ENCODE measurements around the gene STKLD1. TPM values are rescaled to one million over a fixed set of nuclear protein-coding genes. Genes with fewer than 3 reads are reported as not detected.
"Not testable (repeated sequence)": the region's sequence is repeated elsewhere in the genome, so short reads cannot be mapped to it uniquely, and the experiment has no call there.

The STKLD1 gene
- total and polyA plus RNA-seq, 4 donors, result 1.2 to 7.5 (median 3.0) TPM

DNA sequence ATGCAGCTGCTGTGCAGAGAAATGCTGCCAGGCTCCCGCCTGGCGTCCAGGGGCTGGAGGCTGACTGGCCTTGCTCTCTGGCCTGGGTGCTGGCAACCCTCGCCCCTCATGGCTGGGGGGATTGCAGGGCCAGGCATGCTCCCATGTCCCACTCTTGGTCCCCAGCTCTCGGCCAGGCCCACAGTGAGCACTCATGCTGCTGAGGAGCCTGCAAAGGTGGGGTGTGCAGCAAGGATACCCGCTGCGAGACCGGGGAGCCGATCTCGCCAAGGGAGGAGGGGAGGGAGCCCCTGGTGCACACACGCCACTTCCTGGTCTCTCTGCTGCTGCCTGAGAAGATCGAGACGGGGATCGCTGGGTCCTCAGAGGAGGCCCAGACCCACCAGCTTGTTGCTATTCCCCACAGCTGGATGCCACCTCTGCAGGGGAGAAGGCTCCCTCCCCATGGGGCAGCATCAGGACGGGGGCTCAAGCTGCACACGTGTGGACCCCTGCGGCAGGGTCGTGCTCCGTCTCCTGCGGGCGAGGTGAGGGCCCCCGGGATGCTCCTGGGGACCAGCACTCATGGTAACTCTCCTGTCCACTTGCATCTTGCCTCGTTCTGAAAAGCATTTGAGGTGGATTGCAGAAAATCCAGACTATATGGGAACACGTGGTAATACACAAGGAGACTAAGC is 69.3 kb downstream of the STKLD1 start:
- Histone ChIP-seq H3K36me3 (ENCODE audit: control insufficient read depth, insufficient read depth, low read length) (peaks cover 46% of the 10 kb centered on the region), H3K4me1 (ENCODE audit: control insufficient read depth, insufficient read depth, low read length) (no peaks in the 10 kb centered on the region), H3K4me3 (ENCODE audit: low read depth, low read length) (no peak overlapping the region), H3K27me3 (ENCODE audit: control insufficient read depth, insufficient read depth, low read length) (no peaks in the 10 kb centered on the region), H3K27ac (ENCODE audit: low read depth, low read length) (no peak overlapping the region), H3K9me3 (ENCODE audit: control insufficient read depth, insufficient read depth, low read length) (no peaks in the 10 kb centered on the region)
- no peak for DNase-seq (ENCODE audit: low read depth in 4 of 6, low spot score in 6 of 6)
- 84% methylated on average over 23 of the region's 23 CpGs for WGBS (ENCODE audit: insufficient coverage)

DNA sequence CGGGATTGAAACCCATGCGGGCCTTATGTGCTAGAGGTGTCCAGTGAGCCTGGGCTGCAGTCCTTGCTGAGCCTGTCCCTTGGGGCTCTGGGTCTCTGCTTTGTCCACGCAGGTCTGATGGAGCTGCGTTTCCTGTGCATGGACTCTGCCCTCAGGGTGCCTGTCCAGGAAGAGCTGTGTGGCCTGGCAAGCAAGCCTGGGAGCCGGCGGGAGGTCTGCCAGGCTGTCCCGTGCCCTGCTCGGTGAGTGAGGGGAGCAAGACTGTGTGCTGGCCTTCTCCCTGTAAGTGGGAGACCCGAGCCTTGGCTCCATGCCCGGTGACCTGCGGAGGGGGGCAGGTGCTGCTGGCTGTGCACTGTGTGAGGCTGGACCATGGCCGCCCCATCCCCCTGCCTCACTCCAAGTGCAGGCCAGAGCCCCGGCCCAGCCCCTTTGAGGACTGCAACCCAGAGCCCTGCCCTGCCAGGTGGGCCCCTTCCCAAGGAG is 72.4 kb downstream of the STKLD1 start:
- no peaks in the 10 kb centered on the region for H3K27me3 ChIP-seq (ENCODE audit: control insufficient read depth, insufficient read depth, low read length)
- no peak overlapping the region for H3K4me3 ChIP-seq (ENCODE audit: low read depth, low read length)
- peaks cover 2% of the 10 kb centered on the region for H3K4me1 ChIP-seq (ENCODE audit: control insufficient read depth, insufficient read depth, low read length)
- no peak for DNase-seq (ENCODE audit: low read depth in 4 of 6, low spot score in 6 of 6)
- peaks cover 22% of the 10 kb centered on the region for H3K36me3 ChIP-seq (ENCODE audit: control insufficient read depth, insufficient read depth, low read length)
- WGBS (ENCODE audit: insufficient coverage), result 69% methylated on average over 12 of the region's 13 CpGs
- no peak overlapping the region for H3K27ac ChIP-seq (ENCODE audit: low read depth, low read length)
- H3K9me3 ChIP-seq (ENCODE audit: control insufficient read depth, insufficient read depth, low read length), result no peaks in the 10 kb centered on the region

DNA sequence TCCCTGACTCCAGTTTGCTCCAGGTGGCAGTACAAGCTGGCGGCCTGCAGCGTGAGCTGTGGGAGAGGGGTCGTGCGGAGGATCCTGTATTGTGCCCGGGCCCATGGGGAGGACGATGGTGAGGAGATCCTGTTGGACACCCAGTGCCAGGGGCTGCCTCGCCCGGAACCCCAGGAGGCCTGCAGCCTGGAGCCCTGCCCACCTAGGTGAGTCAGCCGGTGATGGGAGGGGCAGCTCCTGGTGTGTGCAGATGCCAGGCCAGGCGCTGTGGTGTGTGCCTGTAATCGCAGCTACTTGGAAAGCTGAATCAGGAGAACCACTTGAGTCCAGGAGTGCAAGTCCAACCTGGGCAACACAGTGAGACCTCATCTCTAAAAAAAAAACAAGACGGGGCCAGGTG is 73.6 kb downstream of the STKLD1 start:
- Histone ChIP-seq H3K4me1 (ENCODE audit: control insufficient read depth, insufficient read depth, low read length) (peaks cover 4% of the 10 kb centered on the region), H3K9me3 (ENCODE audit: control insufficient read depth, insufficient read depth, low read length) (no peaks in the 10 kb centered on the region), H3K27ac (ENCODE audit: low read depth, low read length) (no peak overlapping the region), H3K36me3 (ENCODE audit: control insufficient read depth, insufficient read depth, low read length) (peaks cover 28% of the 10 kb centered on the region), H3K4me3 (ENCODE audit: low read depth, low read length) (no peak overlapping the region), H3K27me3 (ENCODE audit: control insufficient read depth, insufficient read depth, low read length) (no peaks in the 10 kb centered on the region)
- no peak for DNase-seq (ENCODE audit: low read depth in 4 of 6, low spot score in 6 of 6)
- WGBS (ENCODE audit: insufficient coverage), result 97% methylated on average over 12 of the region's 12 CpGs

DNA sequence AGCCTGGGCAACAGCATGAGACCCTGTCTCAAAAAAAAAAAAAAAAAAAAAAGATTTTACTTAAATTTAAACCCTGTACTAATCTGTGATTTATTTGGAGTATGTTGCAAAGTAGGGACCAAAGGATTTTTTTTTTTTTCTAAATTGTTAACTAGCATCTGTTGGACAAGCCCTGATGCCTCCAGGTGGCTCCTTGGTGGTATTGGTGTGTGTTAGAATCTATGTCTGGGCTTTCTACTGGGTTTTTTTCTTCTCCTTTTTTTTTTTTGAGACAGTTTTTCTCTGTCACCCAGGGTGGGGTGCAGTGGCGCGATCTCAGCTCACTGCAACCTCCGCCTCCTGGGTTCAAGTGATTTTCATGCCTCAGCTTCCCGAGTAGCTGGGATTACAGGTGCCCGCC is 75.7 kb downstream of the STKLD1 start:
- H3K4me1 ChIP-seq (ENCODE audit: control insufficient read depth, insufficient read depth, low read length); H3K9me3 ChIP-seq (ENCODE audit: control insufficient read depth, insufficient read depth, low read length); H3K27me3 ChIP-seq (ENCODE audit: control insufficient read depth, insufficient read depth, low read length); H3K27ac ChIP-seq (ENCODE audit: low read depth, low read length); DNase-seq (ENCODE audit: low read depth in 4 of 6, low spot score in 6 of 6); H3K4me3 ChIP-seq (ENCODE audit: low read depth, low read length): not testable (repeated sequence)
- 88% methylated on average over 4 of the region's 5 CpGs for WGBS (ENCODE audit: insufficient coverage)
- peaks cover 40% of the 10 kb centered on the region for H3K36me3 ChIP-seq (ENCODE audit: control insufficient read depth, insufficient read depth, low read length)

GRCh38 chr9:133452562-133452961 is 76.4 kb downstream of the STKLD1 start:
- Histone ChIP-seq H3K4me1 (ENCODE audit: control insufficient read depth, insufficient read depth, low read length) (peaks cover 4% of the 10 kb centered on the region), H3K27ac (ENCODE audit: low read depth, low read length) (no peak overlapping the region), H3K36me3 (ENCODE audit: control insufficient read depth, insufficient read depth, low read length) (peaks cover 45% of the 10 kb centered on the region), H3K27me3 (ENCODE audit: control insufficient read depth, insufficient read depth, low read length) (no peaks in the 10 kb centered on the region), H3K4me3 (ENCODE audit: low read depth, low read length) (no peak overlapping the region), H3K9me3 (ENCODE audit: control insufficient read depth, insufficient read depth, low read length) (no peaks in the 10 kb centered on the region)
- DNase-seq (ENCODE audit: low read depth in 4 of 6, low spot score in 6 of 6), result no peak
- 89% methylated on average over 6 of the region's 7 CpGs for WGBS (ENCODE audit: insufficient coverage)

GRCh38 chr9:133453651-133454050 is 77.5 kb downstream of the STKLD1 start:
- DNase-seq (ENCODE audit: low read depth in 4 of 6, low spot score in 6 of 6), result peak in 2 of 6 donors; percentile 46 to 64
- H3K4me1 ChIP-seq (ENCODE audit: control insufficient read depth, insufficient read depth, low read length), result peaks cover 5% of the 10 kb centered on the region
- no peak overlapping the region for H3K27ac ChIP-seq (ENCODE audit: low read depth, low read length)
- WGBS (ENCODE audit: insufficient coverage), result 61% methylated on average over 9 of the region's 11 CpGs
- peaks cover 47% of the 10 kb centered on the region for H3K36me3 ChIP-seq (ENCODE audit: control insufficient read depth, insufficient read depth, low read length)
- no peaks in the 10 kb centered on the region for H3K27me3 ChIP-seq (ENCODE audit: control insufficient read depth, insufficient read depth, low read length)
- H3K9me3 ChIP-seq (ENCODE audit: control insufficient read depth, insufficient read depth, low read length), result no peaks in the 10 kb centered on the region
- H3K4me3 ChIP-seq (ENCODE audit: low read depth, low read length), result no peak overlapping the region

DNA sequence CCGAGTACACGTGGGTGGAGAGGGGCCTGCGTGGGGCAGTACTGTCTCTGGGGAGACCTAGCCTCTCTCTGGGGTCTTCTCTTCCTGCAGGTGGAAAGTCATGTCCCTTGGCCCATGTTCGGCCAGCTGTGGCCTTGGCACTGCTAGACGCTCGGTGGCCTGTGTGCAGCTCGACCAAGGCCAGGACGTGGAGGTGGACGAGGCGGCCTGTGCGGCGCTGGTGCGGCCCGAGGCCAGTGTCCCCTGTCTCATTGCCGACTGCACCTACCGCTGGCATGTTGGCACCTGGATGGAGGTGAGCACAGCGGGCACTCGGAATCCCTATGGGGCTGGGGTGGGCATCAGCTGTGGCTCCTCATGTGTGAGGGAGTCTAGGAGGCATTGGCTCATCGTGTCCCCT is 78.2 kb downstream of the STKLD1 start:
- H3K27me3 ChIP-seq (ENCODE audit: control insufficient read depth, insufficient read depth, low read length), result no peaks in the 10 kb centered on the region
- H3K27ac ChIP-seq (ENCODE audit: low read depth, low read length), result no peak overlapping the region
- no peaks in the 10 kb centered on the region for H3K9me3 ChIP-seq (ENCODE audit: control insufficient read depth, insufficient read depth, low read length)
- H3K4me3 ChIP-seq (ENCODE audit: low read depth, low read length), result no peak overlapping the region
- peaks cover 12% of the 10 kb centered on the region for H3K4me1 ChIP-seq (ENCODE audit: control insufficient read depth, insufficient read depth, low read length)
- peaks cover 44% of the 10 kb centered on the region for H3K36me3 ChIP-seq (ENCODE audit: control insufficient read depth, insufficient read depth, low read length)
- WGBS (ENCODE audit: insufficient coverage), result 92% methylated on average over 19 of the region's 19 CpGs
- no peak for DNase-seq (ENCODE audit: low read depth in 4 of 6, low spot score in 6 of 6)

DNA sequence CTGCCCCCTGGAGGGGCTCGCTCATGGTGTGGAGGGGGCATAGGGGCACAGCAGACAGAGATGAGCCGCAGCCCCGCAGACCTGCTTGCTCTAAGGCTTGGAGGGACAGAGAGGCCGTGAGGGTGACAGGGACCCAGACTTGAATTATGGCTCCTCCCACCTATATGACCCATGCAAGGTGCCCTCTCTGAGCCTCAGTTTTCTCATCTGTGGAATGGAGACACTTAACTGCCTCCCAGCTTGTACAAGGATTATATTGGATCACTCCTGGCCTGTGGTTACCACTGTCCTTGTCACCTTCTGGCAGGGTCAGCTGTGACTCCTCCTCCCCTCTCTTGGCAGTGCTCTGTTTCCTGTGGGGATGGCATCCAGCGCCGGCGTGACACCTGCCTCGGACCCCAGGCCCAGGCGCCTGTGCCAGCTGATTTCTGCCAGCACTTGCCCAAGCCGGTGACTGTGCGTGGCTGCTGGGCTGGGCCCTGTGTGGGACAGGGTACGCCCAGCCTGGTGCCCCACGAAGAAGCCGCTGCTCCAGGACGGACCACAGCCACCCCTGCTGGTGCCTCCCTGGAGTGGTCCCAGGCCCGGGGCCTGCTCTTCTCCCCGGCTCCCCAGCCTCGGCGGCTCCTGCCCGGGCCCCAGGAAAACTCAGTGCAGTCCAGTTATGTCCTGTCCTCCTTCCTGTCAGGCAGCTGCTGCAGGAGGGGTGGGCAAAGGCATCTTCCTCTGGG is 78.9 kb downstream of the STKLD1 start:
- Histone ChIP-seq H3K36me3 (ENCODE audit: control insufficient read depth, insufficient read depth, low read length) (peaks cover 39% of the 10 kb centered on the region), H3K9me3 (ENCODE audit: control insufficient read depth, insufficient read depth, low read length) (no peaks in the 10 kb centered on the region), H3K27me3 (ENCODE audit: control insufficient read depth, insufficient read depth, low read length) (no peaks in the 10 kb centered on the region), H3K27ac (ENCODE audit: low read depth, low read length) (no peak overlapping the region), H3K4me3 (ENCODE audit: low read depth, low read length) (no peak overlapping the region), H3K4me1 (ENCODE audit: control insufficient read depth, insufficient read depth, low read length) (peaks cover 14% of the 10 kb centered on the region)
- WGBS (ENCODE audit: insufficient coverage), result 91% methylated on average over 20 of the region's 20 CpGs
- no peak for DNase-seq (ENCODE audit: low read depth in 4 of 6, low spot score in 6 of 6)

Data from spinal cord (tissue), 10 donors.